Hepatic stellate cell (primary cell): ENCODE data around the gene AFG3L2.

ENCODE experiments used
- DNase-seq: peaks from one replicate; pipeline ENCODE4 v3.0.0; 2011; ENCODE audit warnings: low spot score

AFG3L2 gene

DNA sequence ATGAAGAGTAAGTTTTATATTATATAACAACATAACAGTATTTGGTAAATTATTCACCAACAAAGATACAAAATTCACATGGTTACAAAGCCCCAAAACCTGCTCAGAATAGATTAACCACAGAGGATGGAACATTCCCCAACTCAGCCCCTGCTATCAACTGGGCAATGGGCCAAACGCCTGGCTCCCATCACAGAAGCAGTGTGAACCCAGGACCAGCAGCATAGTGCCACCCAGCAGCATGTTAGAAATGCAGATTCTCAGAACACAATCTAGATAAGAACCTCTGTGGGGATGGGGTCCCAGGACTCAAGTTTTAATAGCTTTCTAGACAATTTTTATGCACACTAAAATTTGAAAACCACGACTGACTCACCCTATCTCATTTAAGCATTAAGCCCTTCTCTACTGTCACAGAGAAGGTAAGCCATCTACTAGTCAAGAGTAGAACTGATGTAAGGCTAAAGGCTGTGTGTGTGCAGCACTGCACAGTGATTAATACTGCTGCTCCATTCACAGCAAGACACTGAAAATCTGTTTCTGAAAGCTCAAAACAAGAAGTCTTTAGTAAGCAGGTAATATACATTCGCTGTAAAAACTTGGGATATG lies 15.2 kb downstream of the AFG3L2 start:
- DNase-seq = no peak

GRCh38 chr18:12359515-12359927 lies 17.5 kb downstream of the AFG3L2 start:
- no peak for DNase-seq

- DNase-seq = no peak
Measured at GRCh38 chr18:12352188-12352587, 24.8 kb downstream of the AFG3L2 start.

DNA sequence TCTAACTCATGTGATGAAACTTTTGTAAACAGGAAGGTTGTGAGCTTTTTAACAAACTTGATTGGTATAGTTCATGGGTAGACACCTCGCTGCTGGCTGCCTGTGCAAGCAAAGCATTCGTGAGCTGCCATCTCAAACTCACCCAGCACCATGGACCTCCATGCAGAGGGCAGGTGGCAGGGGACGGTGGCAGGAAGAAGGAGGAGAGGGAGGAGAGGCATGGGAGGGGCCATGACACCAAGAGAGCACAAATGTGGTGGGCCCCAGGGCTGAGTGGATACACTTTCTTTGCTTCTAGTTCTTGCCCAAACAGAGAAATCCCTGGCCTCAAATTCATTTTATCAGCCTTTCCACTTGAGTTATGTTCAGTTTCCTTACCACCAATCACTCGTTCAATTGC lies 29.1 kb downstream of the AFG3L2 start:
- no peak for DNase-seq

GRCh38 chr18:12346240-12346565 lies 30.8 kb downstream of the AFG3L2 start:
- no peak for DNase-seq

DNA sequence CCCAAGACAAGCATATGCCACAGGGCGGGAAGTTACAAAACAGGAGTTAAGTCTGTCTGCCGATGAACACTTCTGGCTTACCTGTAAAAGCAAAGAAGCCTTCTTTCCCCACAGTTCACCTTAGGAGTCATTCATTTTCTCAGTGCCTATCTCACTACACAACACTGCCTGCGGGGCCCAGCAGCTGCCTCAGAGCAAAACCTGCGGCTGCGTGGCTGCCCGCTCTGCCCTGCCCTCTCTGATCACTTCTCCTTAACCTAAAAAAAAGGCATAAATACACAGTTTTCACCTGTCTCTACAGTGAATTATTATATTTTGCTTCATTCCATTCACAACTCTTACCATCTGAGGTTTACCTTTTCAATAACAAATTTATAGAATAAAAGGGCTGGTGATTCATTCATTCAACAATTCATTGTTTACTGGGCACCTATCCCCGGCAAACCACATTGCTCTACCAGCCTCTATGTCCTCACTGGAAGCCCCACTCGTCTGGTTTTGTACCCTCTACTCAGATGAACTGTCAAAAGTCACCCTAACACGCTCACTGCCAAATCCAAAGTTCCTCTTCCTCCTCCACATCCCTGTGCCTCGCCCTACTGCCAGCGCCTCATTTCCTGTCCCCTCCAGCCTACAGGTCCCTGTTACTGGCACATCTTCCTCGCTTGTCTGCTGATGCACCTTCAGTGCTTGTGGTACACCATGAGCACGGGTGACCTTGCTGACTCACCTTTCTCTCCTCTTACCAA lies 31.4 kb downstream of the AFG3L2 start:
- DNase-seq = no peak

DNA sequence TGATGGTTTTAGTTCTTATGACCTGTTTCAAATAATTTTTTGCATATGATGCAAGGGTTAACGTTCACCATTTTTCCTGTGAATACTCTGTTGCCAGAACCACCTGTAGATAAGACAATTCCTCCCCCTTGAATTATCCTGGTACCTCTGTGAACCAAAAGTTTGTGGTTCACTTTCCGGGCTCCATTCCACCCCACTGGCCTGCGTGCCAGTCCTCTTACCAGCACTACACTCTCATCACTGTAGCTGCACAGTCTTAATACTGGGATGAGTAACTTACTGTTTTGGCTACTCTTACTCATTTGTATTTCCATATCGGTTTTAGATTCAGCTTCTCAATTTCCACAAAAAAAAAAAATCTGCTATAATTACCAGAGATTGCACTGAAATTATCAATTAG lies 34.4 kb downstream of the AFG3L2 start:
- DNase-seq = no peak

DNA sequence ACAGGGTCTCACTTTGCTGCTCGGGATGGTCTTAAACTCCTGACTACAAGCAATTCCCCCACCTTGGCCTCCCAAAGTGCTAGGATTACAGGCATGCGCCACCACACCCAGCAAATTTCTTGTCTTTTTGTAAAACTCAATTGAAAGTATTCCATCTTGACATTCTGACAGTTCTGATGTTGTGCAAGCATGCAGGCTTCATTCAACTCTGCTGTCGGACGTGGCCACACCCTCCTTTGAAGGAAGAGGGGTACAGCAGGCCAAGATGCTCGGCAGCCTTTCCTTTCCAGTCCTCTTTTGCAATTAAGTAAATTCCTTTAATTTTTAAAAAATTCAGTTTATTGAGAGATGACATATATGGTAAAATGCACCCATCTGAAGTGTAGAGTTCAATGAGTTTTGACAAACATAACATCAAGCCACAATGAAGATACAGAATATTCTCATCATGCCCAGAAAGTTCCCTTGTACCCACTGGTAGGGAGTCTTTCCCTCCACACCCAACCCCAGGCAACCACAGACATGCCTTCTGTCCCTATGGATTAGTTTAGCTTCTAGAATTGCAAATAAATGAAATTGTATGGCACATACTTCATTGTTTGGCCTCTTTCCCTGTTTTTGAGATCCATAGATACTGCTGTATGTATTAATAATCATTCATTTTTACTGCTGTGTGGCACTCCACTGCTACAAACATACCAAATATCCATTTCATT lies 35.9 kb downstream of the AFG3L2 start:
- DNase-seq = no peak

GRCh38 chr18:12338382-12338781 lies 38.6 kb downstream of the AFG3L2 start:
- no peak for DNase-seq

DNA sequence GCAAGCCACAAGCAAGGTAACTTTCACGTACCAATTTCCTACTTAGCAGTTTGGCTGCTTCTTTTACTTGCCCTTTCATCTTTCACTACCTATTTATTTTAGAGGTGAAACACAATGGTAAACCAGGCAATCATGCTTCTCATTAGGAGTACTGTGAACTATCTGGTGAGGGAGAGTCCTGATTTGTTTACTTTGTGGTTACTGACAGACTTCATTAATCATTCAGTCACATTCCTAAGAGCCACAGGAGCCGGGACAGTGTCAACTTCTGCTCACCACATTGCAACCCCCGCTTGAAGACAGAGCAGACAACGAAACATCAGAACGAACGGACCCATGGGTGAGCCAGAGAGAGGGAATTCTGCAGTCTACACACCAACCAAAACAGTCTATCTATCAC lies 40.1 kb downstream of the AFG3L2 start:
- peak; percentile 38 for DNase-seq

DNA sequence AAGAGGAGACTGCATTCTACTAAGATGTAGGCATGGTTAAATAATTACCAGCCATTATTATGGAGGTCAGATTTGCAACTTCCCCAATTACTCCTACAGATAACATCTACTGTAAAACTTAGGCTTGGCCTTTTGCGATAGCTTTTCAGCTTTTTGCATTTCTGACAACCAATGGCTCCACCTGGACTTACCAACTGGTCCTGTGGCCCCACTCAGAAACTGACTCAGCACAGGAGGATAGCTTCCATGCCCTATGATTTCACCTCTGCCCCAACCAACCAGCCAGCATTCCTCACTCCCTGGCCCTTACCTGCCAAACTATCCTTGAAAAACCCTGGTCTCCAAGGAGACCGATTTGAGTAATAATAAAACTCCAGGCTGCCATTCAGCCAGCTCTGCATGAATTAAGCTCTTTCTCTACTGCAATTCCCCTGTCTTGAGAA lies 40.8 kb downstream of the AFG3L2 start:
- DNase-seq = no peak

GRCh38 chr18:12335503-12335902 lies 41.5 kb downstream of the AFG3L2 start:
- DNase-seq = no peak

- no peak for DNase-seq
Measured at GRCh38 chr18:12334863-12335262, 42.2 kb downstream of the AFG3L2 start.

DNA sequence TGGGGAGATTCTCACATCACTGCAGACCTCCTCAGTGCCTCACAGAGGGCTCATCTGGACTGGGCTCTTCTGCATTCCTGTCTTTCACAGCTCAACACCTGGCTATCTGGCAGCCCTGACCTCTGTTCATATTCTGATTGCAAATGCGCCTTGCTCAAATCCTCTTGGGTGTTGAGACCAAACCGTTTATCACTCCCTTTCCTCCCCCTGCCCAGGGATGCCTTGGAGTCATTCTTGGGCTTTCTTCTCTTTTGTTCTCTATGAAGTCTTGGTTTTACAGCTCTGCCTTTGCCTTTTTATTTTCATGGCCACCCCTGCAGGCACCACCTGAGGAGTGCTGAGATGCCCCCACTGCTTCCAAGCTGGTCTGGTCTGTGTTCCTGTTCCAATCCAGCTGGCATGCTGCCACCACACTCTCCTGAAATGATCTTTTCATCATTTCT lies 42.6 kb downstream of the AFG3L2 start:
- no peak for DNase-seq

DNA sequence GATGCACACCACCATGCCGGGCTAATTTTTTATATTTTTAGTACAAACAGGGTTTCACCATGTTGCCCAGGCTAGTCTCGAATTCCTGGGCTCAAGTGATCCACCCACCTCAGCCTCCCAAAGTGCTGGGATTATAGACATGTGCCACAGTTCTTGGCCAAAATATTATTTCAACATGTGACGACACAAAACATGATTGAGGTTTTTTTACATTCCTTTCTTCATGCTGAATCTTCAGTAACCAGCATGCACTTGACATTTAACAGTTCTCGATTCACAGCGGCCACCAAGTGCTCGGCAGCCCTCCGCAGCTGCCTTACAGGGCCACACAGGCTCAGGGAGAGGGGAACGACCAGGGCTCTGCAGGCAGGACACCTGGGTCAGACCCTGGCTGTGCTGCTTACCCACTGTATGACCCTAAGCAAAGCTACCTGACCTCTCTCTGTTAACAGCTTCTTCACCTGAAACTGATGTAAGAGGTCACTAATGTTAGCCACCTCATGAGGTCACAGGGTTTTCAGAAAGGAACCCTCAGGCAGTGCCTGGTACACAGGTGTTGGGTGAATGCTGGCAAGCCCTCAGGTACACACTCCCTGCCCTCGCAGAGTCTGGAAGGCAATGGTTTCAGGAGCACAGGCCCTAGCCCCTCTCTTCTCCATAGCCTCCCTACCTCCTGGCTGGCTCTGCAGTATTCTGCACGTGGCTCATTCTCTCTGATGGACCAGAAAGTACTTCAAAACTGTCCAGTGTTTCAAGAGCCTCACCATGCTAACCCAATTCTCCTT lies 43.3 kb downstream of the AFG3L2 start:
- DNase-seq = no peak

DNA sequence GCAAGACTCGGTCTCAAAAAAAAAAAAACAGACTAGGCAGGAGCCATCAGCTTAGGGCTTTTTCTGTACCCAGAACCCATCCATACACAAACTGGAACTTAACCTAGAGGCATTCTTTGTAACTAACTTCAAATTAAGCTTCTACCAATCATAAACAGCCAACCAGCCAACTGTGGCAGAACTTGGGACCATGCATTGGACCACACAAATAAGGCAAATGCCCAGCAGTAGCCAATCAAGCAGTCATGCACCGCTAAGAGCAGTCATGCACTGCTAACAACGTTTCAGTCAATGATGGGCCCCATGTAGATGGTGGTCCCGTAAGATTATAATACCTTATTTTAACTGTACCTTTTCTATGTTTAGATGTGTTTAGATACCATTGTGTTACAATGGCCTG lies 46.3 kb downstream of the AFG3L2 start:
- no peak for DNase-seq

DNA sequence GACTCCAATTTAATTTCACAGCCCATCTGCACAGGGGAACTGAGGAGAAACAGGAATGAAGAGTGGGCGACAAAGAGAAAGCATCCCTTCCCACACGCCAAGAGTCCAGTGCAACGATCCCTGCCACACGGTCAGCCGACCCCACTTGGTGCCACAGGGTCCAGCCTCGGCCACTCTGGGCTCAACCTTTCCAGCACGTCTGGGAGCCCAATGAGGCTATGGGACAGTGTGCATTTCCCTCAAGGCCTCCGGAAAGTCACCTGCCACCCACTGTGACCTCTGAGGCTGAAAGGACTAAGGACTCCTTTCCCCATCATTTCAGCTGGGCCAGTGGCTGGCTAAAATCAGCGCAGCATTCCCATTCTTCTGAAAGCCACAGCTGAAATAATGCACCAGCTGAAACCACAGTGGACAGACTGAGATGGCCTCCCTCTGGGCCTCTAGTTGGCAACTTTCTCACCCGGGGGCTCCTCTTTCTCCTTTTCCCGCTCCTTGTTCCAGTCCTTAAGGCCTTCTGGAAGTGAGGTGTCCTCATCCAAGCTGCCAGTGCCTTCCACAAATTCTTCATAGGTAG lies 47.8 kb downstream of the AFG3L2 start:
- DNase-seq = no peak

- no peak for DNase-seq
Measured at GRCh38 chr18:12328179-12328823, 48.7 kb downstream of the AFG3L2 start.

DNA sequence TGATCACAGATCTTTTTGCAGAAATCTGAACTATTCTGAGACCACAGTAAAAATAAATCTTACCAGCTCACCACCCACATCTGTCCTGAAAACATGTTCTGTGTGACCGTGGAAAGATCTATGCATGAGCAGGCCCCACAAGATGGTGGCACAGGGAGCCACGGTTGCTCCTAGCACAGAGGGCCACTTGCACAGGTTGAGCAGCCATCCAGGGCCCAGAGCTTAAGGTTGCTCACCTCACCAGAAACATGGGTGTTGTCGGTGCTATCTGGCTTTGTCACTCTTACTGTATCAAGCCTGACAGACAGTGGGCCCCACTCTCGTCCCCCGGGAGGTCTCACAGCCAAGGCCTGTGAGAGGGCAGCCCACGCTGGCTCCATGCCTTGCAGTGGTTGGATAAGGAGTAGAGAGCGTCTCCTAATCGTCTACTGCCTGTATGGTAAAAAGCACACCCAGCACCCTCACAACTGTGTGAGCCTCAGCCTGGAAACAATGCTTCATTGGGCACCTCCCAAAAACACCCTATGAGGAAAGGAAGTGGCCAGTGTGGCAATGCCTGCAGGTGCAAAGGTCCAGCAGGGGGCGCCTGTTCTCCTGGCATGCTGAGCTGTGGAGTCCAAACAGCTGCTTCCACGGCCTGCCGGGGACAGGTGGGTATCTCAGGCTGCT lies 49.4 kb downstream of the AFG3L2 start:
- DNase-seq = peak; percentile 86

DNA sequence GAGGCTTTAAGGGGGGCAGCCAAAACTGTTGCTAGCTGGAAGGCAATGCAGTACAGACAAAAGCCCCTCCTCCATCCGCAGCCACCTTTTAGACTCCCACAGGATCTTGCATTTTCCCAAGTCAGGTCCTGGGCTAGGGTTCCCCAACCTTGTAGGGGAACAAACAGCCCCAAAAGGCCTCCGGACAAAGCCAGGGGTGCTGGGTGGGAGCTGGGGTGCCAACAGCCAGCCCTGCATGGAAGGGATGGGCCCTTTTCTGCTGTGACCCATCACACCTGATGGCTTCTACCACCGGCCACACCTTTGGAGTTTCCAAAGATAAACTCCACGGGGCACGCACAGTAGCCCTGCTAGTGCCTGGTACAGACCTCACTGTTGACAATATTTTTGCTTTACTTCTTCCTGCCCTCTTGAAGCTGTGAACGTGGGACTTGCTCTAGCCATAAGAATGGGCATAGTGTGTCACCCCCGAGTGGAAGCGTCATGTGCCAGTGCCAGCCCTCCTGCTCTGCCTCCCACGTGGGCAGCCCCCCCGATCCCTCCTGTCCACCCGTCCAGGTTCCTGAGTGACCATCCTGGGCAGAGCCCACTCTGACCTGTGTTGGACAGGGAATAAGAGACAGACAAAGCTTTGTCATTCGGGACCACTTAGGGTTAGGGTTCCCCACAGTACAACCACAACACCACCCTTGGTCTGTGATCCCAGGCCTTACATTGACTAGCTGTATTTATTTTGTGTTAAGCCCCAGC lies 50.1 kb downstream of the AFG3L2 start:
- DNase-seq = no peak
